Mononuclear cell (primary cell): ENCODE data around the gene ARAP3. TPM values are rescaled to one million over a fixed set of nuclear protein-coding genes. Genes with fewer than 3 reads are reported as not detected.
"Not testable (repeated sequence)": the region's sequence is repeated elsewhere in the genome, so short reads cannot be mapped to it uniquely, and the experiment has no call there.

ENCODE experiments used
- H3K27me3 ChIP-seq: 2 replicates; pipeline ENCODE4 v1.6.0; 2011; ENCODE audit warnings: low read length, control low read depth; ENCODE audit not compliant: insufficient read depth
- H3K4me1 ChIP-seq: 2 replicates; pipeline ENCODE4 v1.5.1; 2011; ENCODE audit warnings: mild to moderate bottlenecking, low read length, control low read depth; ENCODE audit not compliant: insufficient read depth
- H3K4me3 ChIP-seq: 2 replicates; pipeline ENCODE4 v1.5.1; 2011; ENCODE audit warnings: mild to moderate bottlenecking, low read length, moderate library complexity
- H3K9me3 ChIP-seq: 2 replicates; pipeline ENCODE4 v1.5.1; 2011; ENCODE audit warnings: low read depth, mild to moderate bottlenecking, control low read depth, low read length
- total RNA-seq: library from RNA; depleted of rRNA; stranded (reverse); fragments of >200 nt; gene quantifications from one replicate; pipeline ENCODE4 v1.2.3, GENCODE V29; 2012

ARAP3 gene
- total RNA-seq, 1 donor, result 1.4 TPM

DNA sequence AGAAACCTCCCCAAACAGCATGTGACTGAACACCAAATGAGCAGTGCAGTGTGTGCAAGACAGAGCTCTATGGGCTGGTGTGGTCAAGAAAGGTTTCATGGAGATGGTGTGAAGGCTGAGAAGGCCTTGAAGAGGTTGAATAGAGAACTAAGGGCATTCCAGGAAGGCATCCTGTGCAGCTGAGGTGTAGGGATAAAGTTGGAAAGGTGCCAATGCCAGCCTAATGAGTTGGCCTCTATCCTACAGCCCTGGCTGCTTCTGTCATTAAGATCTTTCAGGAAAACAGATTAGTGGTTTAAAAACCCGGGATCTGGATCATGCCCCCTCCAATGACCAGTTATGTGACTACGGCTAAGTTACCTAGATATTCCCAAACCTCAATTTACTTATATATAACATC, 49.4 kb downstream of the ARAP3 start:
- Histone ChIP-seq H3K4me3 (no peak overlapping the region), H3K27me3 (no peaks in the 10 kb centered on the region), H3K9me3 (no peaks in the 10 kb centered on the region), H3K4me1 (peaks cover 34% of the 10 kb centered on the region)

DNA sequence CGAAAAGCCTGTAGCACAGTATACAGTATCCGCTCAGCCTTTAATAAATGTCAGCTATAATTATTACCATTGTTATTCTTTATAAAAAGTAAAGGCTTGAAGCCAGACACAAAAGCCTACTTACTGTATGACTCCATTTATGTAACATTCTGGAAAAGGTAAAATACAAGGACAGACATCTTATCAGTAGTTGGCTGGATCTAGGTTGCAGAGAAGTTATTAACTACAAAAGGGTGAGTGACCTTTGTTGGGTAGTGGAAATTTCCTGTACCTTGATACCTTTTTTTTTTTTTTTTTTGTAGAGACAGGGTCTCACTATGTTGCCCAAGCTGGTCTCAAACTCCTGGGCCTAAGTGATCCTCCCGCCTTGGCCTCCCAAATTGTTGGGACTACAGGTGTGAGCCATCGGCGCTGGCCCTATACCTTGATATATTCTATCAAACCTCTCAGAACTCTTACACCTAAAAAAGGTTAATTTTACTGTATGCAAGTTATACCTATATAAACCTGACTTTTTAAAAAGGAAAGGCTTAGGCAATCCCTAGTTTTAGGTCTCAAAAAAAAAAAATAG, 51.4 kb downstream of the ARAP3 start:
- no peaks in the 10 kb centered on the region for H3K9me3 ChIP-seq

DNA sequence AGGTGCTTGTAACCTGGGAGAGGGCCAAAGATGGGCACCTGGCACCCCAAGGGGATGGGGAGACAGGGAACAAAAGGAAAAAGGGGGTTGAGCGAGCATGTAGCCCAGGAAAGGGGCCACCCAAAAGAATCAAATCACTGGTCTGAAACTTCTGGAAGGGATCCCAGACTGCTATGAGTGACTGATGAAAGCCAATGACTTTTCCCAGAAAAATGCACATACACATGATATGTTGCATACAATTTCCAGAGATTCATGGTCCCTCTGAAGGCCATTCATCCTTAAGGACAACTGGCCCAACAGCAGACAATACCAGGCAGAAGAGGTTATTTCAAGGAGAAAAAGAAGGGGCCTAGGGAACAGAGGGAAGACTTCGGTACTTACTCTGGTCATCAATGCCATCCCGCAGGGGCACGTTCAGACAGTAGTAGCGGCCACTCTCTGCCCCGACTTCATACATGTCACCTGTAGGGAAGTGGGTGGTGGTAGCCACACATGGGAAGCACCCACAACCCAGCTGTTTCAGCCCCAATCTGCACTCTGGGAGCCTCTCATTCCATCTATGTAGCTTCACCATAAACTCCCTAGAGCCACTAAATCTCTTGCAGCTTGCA, 53.7 kb downstream of the ARAP3 start:
- peaks cover 11% of the 10 kb centered on the region for H3K4me1 ChIP-seq
- no peaks in the 10 kb centered on the region for H3K9me3 ChIP-seq
- H3K27me3 ChIP-seq, result no peaks in the 10 kb centered on the region
- no peak overlapping the region for H3K4me3 ChIP-seq

More for the DNA sequence above, 51.4 kb downstream of the ARAP3 start:
- H3K4me1 ChIP-seq, result peaks cover 23% of the 10 kb centered on the region
- H3K27me3 ChIP-seq, result no peaks in the 10 kb centered on the region
- no peak overlapping the region for H3K4me3 ChIP-seq

DNA sequence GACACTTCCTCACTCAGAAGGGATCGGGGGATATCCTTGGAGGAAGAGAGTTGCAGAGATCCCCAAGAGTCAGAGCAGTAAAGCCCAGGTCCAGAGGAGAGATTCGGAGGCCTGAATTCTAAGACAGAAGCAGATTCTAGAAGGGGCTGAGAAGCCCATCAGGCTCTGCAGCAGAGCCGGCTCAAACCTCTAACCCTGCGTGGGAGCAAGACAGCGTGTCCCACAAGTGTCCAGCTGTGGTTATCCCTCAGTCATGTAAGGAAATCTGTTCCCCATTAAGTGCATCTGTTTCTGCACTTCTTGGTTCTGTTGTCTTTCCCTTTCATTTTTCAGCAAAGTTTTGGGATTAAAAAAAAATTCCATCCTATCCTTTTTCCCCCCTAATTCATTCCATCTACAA, 58.4 kb downstream of the ARAP3 start:
- Histone ChIP-seq H3K9me3 (no peaks in the 10 kb centered on the region), H3K4me3 (no peak overlapping the region), H3K27me3 (no peaks in the 10 kb centered on the region), H3K4me1 (peaks cover 32% of the 10 kb centered on the region)

DNA sequence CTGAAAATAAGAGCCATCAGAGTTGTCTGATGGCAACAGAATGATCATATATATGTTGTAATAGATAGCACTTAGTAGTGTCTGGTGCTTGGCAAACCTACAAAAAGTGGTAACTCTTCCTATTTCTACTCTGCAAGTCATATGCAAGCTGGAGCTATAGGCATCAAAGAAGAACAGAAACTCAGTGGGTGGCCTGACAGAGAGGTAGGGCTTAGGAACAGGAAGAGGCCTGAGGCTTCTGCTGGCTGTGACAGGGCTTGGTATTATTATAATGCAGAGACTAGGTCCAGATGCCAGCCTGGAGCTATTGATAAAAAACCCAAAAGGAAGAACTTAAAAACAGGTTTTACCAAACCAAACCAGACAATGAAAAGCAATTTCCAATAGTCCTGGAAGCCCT, 58.8 kb downstream of the ARAP3 start:
- no peak overlapping the region for H3K4me3 ChIP-seq
- H3K4me1 ChIP-seq, result peaks cover 32% of the 10 kb centered on the region
- no peaks in the 10 kb centered on the region for H3K9me3 ChIP-seq
- H3K27me3 ChIP-seq, result no peaks in the 10 kb centered on the region

DNA sequence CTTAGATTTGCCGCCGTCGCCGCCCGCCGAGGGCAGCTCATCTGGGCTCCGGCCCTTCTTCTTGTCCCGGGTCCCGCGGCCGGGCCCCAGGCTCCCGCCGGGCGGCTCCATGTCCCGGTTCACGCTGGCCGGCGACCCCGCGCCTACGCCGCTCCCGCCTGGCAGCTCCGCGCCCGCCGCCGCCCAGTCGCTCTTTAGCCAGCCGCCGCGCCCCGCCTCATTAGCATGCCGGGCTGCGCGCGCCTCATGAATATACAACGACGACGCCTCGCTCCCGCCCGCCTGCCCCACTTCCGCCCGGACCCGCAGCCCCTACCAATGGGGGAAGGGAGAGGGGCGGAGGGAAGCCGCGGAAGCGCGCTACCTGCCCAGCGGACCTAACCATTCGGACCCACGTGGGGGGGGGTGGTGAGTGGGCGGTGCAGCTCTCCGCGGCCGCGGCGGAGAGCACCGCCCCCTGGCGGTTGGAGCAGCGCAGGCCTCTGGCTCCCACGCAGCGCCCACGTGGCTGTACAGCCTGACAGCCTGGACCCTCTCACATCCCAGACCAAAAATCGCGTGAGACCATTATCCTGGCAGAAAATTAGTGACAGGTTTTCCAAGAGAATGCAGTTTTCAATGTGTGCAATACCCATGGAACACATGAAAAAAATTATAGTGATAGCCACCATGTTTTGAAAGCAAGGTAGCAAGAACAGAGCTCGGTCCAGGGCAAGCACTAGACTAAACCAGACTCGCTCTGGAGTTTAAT, 63.1 kb downstream of the ARAP3 start, which contains the start of gene DIAPH1:
Gene DIAPH1 (minus strand): TSS at position 197 of the 751 bp plus-strand sequence. CDS start 86 bp downstream, at position 111.
- H3K4me1 ChIP-seq, result peaks cover 64% of the 10 kb centered on the region
- no peaks in the 10 kb centered on the region for H3K9me3 ChIP-seq
- no peaks in the 10 kb centered on the region for H3K27me3 ChIP-seq
- H3K4me3 ChIP-seq, result peak within 1 kb of the TSS; percentile 93

DNA sequence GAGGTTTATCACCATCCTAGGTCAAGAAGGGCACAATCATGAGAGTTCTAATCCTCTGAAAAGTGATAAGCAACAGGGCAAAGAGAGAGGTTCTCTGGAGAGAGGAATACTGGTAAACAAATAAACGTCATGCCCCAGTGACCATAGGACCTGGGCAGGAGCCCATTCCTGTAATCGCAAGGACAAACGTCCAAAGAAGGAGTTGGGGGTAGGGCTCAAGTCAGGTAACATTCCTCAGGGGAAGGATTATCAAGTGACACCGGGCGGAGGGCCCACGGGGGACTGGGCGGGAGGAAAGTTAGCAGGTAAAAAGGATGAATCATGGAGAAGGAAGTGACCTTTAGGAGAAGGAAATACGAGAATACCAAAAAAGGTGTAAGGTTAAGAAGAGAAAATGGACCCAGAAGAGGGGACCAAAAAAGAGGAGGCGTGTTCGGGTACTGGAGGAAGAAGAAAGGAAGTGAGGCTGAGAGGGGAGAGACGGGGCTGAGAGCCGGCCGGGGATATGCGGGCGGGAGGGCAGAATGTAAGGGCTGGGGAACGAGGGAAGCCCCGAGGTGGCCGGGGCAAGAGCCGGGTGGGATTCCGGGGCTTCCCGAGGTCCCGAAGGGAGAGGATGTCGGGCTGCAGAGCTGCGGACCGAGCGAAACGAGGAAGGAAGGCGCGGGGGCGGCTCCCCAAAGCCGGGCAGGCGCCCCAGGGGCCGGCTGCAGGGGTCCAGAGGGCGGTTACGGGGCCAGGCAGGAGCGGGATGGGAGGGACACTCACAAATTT, 63.8 kb downstream of the ARAP3 start:
- H3K4me3 ChIP-seq, result peak overlapping the region; percentile 93
- no peaks in the 10 kb centered on the region for H3K9me3 ChIP-seq
- H3K27me3 ChIP-seq, result no peaks in the 10 kb centered on the region
- peaks cover 64% of the 10 kb centered on the region for H3K4me1 ChIP-seq

DNA sequence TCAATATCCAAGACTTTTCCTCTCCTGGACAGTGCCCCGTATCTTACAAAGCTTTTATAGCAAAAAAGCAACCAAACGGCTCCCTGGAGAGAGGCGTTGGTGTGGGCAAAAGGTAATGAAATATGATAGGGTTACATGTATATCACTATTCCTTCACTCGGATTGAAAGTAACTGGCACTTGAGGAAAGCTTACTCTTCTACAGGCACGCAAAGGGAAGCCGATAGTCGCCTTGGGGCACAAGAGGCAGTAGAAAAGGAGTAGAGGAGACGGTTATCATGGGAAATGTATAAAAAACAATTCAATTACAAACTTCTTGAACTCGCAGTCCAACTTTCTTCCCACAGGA, 64.4 kb downstream of the ARAP3 start:
- peaks cover 64% of the 10 kb centered on the region for H3K4me1 ChIP-seq
- H3K4me3 ChIP-seq, result peak overlapping the region; percentile 93
- no peaks in the 10 kb centered on the region for H3K27me3 ChIP-seq
- no peaks in the 10 kb centered on the region for H3K9me3 ChIP-seq

DNA sequence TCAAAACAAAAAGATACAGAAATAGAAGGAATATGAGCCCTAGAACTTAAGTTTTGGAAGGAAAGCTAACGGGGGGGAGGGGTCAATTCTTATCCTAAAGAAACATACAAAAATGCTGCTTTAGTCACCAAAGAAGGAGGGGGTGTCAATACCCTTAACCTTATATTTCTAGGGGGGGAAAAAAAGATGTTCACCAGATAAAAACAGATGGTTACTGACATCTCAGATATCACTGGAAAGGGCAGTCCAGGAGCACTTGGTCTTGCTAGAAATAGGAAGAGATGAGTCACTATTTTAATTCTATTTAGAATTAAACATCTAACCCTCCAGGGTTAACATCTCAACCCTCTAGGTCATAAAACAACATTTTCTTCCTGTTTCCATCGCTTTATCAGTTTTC, 64.9 kb downstream of the ARAP3 start:
- no peaks in the 10 kb centered on the region for H3K9me3 ChIP-seq
- peaks cover 64% of the 10 kb centered on the region for H3K4me1 ChIP-seq
- no peaks in the 10 kb centered on the region for H3K27me3 ChIP-seq
- H3K4me3 ChIP-seq, result peak overlapping the region; percentile 93

DNA sequence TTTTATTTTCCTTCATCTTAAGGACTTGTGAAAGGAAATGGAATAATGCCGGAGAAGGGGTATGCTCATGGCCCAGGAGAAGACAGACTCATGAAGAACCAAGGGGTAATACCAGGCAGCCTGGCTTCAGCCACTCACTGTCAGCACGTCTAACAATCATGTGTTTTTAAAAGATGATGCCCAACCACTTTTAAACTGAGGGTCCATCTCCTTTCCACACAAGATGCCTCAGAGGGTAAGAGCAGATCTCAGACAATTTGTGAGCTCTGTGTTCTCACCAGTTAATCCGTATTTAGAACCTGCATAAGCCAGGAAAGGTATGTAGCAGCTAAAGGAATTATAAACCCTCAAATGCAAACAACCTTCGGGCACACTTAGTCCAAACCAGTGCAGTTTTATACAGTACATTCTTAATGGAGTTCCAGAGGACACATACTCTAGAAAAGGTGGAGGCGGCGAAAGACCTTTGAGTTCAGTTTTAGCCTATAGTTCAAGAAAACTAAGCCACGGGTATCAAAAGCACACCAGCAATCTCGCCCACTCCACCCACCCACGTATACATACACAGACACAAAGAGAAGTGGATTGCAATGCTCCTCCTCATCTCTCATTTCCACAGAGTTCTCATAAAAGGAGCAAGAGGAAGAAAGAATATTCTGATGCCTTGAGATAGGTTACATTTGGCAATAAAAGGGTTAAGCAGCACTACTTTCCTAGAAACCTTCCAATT, 65.9 kb downstream of the ARAP3 start:
- Histone ChIP-seq H3K4me3 (peak overlapping the region; percentile 93), H3K4me1 (peaks cover 69% of the 10 kb centered on the region), H3K9me3 (no peaks in the 10 kb centered on the region), H3K27me3 (no peaks in the 10 kb centered on the region)

DNA sequence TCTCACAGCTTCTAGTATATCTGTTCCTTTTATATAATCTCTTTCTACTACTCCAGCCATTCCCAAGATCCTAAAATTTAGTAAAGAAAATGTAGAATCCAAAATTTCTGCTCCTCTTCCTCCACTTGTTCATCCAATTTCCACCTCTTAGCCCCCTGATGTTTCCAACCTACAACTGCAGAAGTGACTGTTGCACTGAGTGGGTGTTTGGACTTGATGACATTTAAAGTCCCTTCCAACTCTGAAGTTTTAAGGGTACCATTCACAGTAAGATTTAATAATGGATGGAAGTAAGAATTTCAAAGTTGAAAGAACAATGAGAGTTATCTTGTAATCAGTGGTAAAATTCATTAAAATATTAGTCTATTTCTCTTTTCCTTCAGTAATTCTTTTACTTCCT, 68.7 kb downstream of the ARAP3 start:
- Histone ChIP-seq H3K9me3 (no peaks in the 10 kb centered on the region), H3K4me3 (no peak overlapping the region), H3K27me3 (no peaks in the 10 kb centered on the region), H3K4me1 (peaks cover 92% of the 10 kb centered on the region)

DNA sequence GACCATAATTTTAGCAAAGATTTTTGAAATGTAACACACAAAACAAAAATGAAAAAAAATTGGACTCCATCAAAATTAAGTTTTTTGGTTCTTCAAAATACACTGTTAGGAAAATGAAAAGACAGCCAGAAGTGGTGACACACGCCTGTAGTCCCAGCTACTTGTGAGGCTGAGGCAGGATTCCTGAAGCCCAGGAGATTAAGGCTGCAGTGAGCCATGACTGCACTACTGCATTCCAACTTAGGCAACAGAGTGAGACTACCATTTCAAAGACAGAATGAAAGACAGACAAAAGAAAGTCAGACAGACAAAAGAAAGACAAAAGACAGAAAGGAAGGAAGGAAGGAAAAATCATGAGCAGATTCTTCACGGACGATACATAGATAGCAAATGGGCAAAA, 70.7 kb downstream of the ARAP3 start:
- no peak overlapping the region for H3K4me3 ChIP-seq

DNA sequence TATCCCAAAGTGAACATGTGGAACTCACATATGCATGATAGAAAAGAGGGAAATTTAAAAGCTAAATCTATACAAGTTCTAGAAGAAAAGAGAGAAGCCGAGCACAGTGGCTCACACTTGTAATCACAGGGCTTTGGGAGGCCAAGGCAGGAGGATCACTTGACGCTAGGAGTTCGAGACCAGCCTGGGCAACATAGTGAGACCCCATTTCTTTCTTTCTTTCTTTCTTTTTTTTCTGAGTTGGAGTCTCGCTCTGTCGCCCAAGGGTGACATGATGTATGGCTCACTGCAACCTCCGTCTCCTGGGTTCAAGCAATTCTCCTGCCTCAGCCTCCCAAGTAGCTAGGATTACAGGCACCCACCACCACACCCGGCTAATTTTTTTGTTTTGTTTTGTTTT, 72.1 kb downstream of the ARAP3 start:
- not testable (repeated sequence) for H3K9me3 ChIP-seq, H3K4me3 ChIP-seq, H3K27me3 ChIP-seq
- H3K4me1 ChIP-seq, result peaks cover 90% of the 10 kb centered on the region

More for the DNA sequence above, 70.7 kb downstream of the ARAP3 start:
- Histone ChIP-seq H3K9me3 (no peaks in the 10 kb centered on the region), H3K27me3 (no peaks in the 10 kb centered on the region), H3K4me1 (peaks cover 92% of the 10 kb centered on the region)

DNA sequence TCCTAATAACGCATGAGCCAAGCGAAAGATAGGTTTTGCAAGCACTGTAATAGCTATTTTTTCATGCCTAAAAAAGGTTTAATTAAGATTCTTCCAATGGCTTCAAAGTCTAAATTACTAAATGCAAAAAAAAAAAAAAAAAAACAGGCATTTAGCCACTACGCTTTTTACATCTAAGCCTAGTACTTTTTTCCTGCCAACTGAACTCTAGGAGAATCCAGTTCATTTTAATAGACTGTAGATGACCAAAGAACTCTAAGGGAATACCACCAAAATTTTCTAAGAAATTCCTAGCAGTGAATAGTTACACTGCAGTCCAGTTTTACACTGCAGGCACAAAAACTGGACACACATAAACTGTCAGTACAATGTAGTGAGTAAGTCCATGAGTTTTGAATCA, 73.0 kb downstream of the ARAP3 start:
- Histone ChIP-seq H3K4me1 (peaks cover 92% of the 10 kb centered on the region), H3K27me3 (no peaks in the 10 kb centered on the region), H3K4me3 (no peak overlapping the region), H3K9me3 (no peaks in the 10 kb centered on the region)
